OCI-LY7 (cell line): ENCODE measurements around the gene PDLIM3. TPM values are rescaled to one million over a fixed set of nuclear protein-coding genes. Genes with fewer than 3 reads are reported as not detected.

Experiments
- BruUV-seq: library from RNA; stranded (reverse); fragments of 400-500 nt; replicated peaks from 2 replicates; lab custom pipeline; 2021; lab: Mats Ljungman, UMichigan
- CTCF ChIA-PET: fragments of 300-600 bp; sonication (Branson Sonifier 250); formaldehyde crosslinking; loops from one replicate; lab custom pipeline; 2022; ENCODE audit warnings: antibody characterized with exemption; ENCODE audit not compliant: unreplicated experiment; lab: Charles Lee
- POLR2A ChIA-PET: fragments of 300-600 bp; sonication (Branson Sonifier 250); formaldehyde crosslinking; loops from one replicate; lab custom pipeline; 2022; ENCODE audit warnings: antibody characterized with exemption; lab: Charles Lee
- DNase-seq: peaks from one replicate; pipeline ENCODE4 v3.0.0-alpha.2; 2015; ENCODE audit warnings: low spot score
- H2AFZ ChIP-seq: fragments of 200-600 bp; sonication (generic), shearing (Covaris generic); 2 replicates; pipeline ENCODE4 v1.6.1; 2014; ENCODE audit warnings: mild to moderate bottlenecking, antibody characterized with exemption, low read length, moderate library complexity
- H3K27ac ChIP-seq: fragments of 200-600 bp; sonication (generic); 2 replicates; pipeline ENCODE4 v1.5.1; 2014; ENCODE audit warnings: mixed run types, low read depth, mild to moderate bottlenecking, moderate library complexity, low read length, inconsistent platforms; ENCODE audit not compliant: poor library complexity, severe bottlenecking
- H3K36me3 ChIP-seq: fragments of 200-600 bp; sonication (generic); 2 replicates; pipeline ENCODE4 v1.6.1; 2014; ENCODE audit warnings: mild to moderate bottlenecking, antibody characterized with exemption, low read length, moderate library complexity, mixed read lengths; ENCODE audit not compliant: insufficient read depth
- H3K4me1 ChIP-seq: fragments of 200-600 bp; sonication (generic); 2 replicates; pipeline ENCODE4 v1.5.1; 2014; ENCODE audit warnings: mild to moderate bottlenecking, low read length; ENCODE audit not compliant: insufficient read depth, poor library complexity, severe bottlenecking
- H3K4me2 ChIP-seq: fragments of 200-600 bp; sonication (generic); 2 replicates; pipeline ENCODE4 v1.6.1; 2014; ENCODE audit warnings: mild to moderate bottlenecking, low read length
- H3K4me3 ChIP-seq: fragments of 200-600 bp; sonication (generic); 2 replicates; pipeline ENCODE4 v1.5.1; 2014; ENCODE audit warnings: mild to moderate bottlenecking, low read depth, low read length; ENCODE audit not compliant: poor library complexity, severe bottlenecking
- H3K79me2 ChIP-seq: fragments of 200-600 bp; sonication (generic); 2 replicates; pipeline ENCODE4 v1.6.1; 2016; ENCODE audit warnings: low read depth, mild to moderate bottlenecking, low read length, moderate library complexity, mixed read lengths; ENCODE audit not compliant: insufficient read depth
- H3K9me2 ChIP-seq: fragments of 200-600 bp; sonication (generic); 2 replicates; pipeline ENCODE4 v1.6.1; 2016; ENCODE audit warnings: mild to moderate bottlenecking, low read length, mixed read lengths; ENCODE audit not compliant: insufficient read depth
- H3K9me3 ChIP-seq: fragments of 200-600 bp; sonication (generic); 2 replicates; pipeline ENCODE4 v1.6.1; 2014; ENCODE audit warnings: mild to moderate bottlenecking, mixed run types, low read length, mixed read lengths
- H4K20me1 ChIP-seq: fragments of 200-600 bp; sonication (generic); 2 replicates; pipeline ENCODE4 v1.6.1; 2014; ENCODE audit warnings: mild to moderate bottlenecking, antibody characterized with exemption, low read length, moderate library complexity, mixed read lengths; ENCODE audit not compliant: insufficient read depth
- CTCF ChIP-seq: fragments of 200-600 bp; sonication (generic); conservative IDR thresholded peaks from 2 replicates; pipeline ENCODE4 v1.5.1; 2014; ENCODE audit warnings: mild to moderate bottlenecking, antibody characterized with exemption, low read length, moderate library complexity, mixed read lengths
- EZH2phosphoT487 ChIP-seq: fragments of 200-600 bp; sonication (generic); IDR thresholded peaks from 2 replicates; pipeline ENCODE4 v1.6.1; 2018; ENCODE audit warnings: low read depth, borderline replicate concordance, mild to moderate bottlenecking, mixed run types, antibody characterized with exemption, low read length, moderate library complexity, mixed read lengths
- intact Hi-C: fragments of 100-400 bp; cut with micrococcal nuclease; formaldehyde crosslinking; loops from one replicate; pipeline ENCODE4 v1.10.0; 2022; ENCODE audit not compliant: unreplicated experiment
- total RNA-seq, 2 experiments: library from RNA; depleted of rRNA in 1 of 2; stranded (reverse); fragments of >200 nt in 1 of 2; shearing (Covaris generic) in 1 of 2; gene quantifications; 2 replicates each; pipeline ENCODE4 v1.2.3, GENCODE V29; 2014 to 2022

The PDLIM3 gene
- total RNA-seq, 2 experiments from 2014 or later: 0.03 TPM; not detected in 1

- H3K4me2 ChIP-seq: no peak overlapping the region
- no peak overlapping the region for H3K4me3 ChIP-seq
- no peaks in the 10 kb centered on the region for H3K36me3 ChIP-seq
- H3K79me2 ChIP-seq: no peaks in the 10 kb centered on the region
- H3K9me3 ChIP-seq: no peaks in the 10 kb centered on the region
- DNase-seq: no peak
- ChIA-PET CTCF (no interaction called here), POLR2A (no interaction called here)
- H3K27ac ChIP-seq: no peak overlapping the region
- no peaks in the 10 kb centered on the region for H3K9me2 ChIP-seq
- no TSS peak for BruUV-seq
- no peak for TF ChIP-seq CTCF
- TF ChIP-seq EZH2phosphoT487: no peak
- H2AFZ ChIP-seq: no peak overlapping the region
- H3K4me1 ChIP-seq: no peaks in the 10 kb centered on the region
- intact Hi-C loops: no loop called here
- H4K20me1 ChIP-seq: no peaks in the 10 kb centered on the region
Observed at GRCh38 chr4:185504098-185505047, 30.9 kb downstream of the PDLIM3 start.

GRCh38 chr4:185502386-185502785 lies 32.9 kb downstream of the PDLIM3 start:
- no peaks in the 10 kb centered on the region for H3K36me3 ChIP-seq
- H3K4me3 ChIP-seq: no peak overlapping the region
- no peak for DNase-seq
- POLR2A ChIA-PET: interaction anchor here (1.5 kb wide), 1 partner anchor 101 kb away, joined by 3 read pairs; no protein-coding TSS in a partner anchor
- no peaks in the 10 kb centered on the region for H3K4me1 ChIP-seq
- no TSS peak for BruUV-seq
- CTCF ChIA-PET: no interaction called here
- H3K9me3 ChIP-seq: no peaks in the 10 kb centered on the region
- H4K20me1 ChIP-seq: no peaks in the 10 kb centered on the region
- intact Hi-C loops: no loop called here
- no peaks in the 10 kb centered on the region for H3K9me2 ChIP-seq
- no peak overlapping the region for H2AFZ ChIP-seq
- no peak overlapping the region for H3K4me2 ChIP-seq
- no peaks in the 10 kb centered on the region for H3K79me2 ChIP-seq
- TF ChIP-seq EZH2phosphoT487 (no peak), CTCF (no peak)
- no peak overlapping the region for H3K27ac ChIP-seq

GRCh38 chr4:185500576-185500975 lies 34.7 kb downstream of the PDLIM3 start:
- no peak for DNase-seq
- H3K9me2 ChIP-seq: no peaks in the 10 kb centered on the region
- H3K4me3 ChIP-seq: no peak overlapping the region
- H3K4me2 ChIP-seq: no peak overlapping the region
- ChIA-PET CTCF (no interaction called here), POLR2A (interaction anchor here (0.6 kb wide), 1 partner anchor 231 kb away, joined by 3 read pairs; no protein-coding TSS in a partner anchor)
- no peak overlapping the region for H2AFZ ChIP-seq
- H3K9me3 ChIP-seq: no peaks in the 10 kb centered on the region
- intact Hi-C loops: no loop called here
- BruUV-seq: no TSS peak
- H3K36me3 ChIP-seq: no peaks in the 10 kb centered on the region
- H3K4me1 ChIP-seq: no peaks in the 10 kb centered on the region
- H3K79me2 ChIP-seq: no peaks in the 10 kb centered on the region
- no peaks in the 10 kb centered on the region for H4K20me1 ChIP-seq
- H3K27ac ChIP-seq: no peak overlapping the region
- TF ChIP-seq EZH2phosphoT487 (no peak), CTCF (no peak)
